ENCODE data around the gene TANC1.

DNA sequence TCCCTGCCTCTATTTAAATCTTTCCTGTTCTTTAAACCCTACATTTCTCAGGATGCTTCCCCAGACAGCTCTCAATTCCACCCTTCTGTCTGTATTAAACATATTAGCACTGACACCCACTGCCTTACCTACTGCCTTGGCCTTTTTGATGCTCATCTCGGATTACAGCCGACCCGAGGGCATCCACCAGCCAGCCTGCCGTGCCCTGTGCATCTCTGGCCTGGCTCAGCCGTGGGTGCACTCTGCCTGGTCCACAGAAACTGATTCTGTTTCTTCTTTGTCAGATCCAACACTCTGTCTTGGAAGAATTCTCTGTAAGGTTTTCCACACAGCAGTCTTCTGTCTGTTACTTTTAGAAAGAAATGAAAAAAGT lies 27.2 kb downstream of the TANC1 start:
- TF ChIP-seq, protein P1, sequence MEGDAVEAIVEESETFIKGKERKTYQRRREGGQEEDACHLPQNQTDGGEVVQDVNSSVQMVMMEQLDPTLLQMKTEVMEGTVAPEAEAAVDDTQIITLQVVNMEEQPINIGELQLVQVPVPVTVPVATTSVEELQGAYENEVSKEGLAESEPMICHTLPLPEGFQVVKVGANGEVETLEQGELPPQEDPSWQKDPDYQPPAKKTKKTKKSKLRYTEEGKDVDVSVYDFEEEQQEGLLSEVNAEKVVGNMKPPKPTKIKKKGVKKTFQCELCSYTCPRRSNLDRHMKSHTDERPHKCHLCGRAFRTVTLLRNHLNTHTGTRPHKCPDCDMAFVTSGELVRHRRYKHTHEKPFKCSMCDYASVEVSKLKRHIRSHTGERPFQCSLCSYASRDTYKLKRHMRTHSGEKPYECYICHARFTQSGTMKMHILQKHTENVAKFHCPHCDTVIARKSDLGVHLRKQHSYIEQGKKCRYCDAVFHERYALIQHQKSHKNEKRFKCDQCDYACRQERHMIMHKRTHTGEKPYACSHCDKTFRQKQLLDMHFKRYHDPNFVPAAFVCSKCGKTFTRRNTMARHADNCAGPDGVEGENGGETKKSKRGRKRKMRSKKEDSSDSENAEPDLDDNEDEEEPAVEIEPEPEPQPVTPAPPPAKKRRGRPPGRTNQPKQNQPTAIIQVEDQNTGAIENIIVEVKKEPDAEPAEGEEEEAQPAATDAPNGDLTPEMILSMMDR (IDR thresholded peaks at IDR 0.05) = no peak
- no peak for TF ChIP-seq POLR2A (IDR thresholded peaks at IDR 0.05)

All from testis (tissue), 2 donors.